ENCODE data around the gene TAF1B. TPM values are rescaled to one million over a fixed set of nuclear protein-coding genes. Genes with fewer than 3 reads are reported as not detected.

The TAF1B gene
- 14.0 and 14.5 TPM in 2 replicates for total RNA-seq

GRCh38 chr2:9843229-9844035 lies at the start of gene TAF1B:
Gene TAF1B (plus strand): TSS chr2:9843474. CDS start chr2:9843542, 68 bp downstream.

GRCh38 chr2:9951522-9952285 lies 108.4 kb downstream of the TAF1B start, which contains the start of gene GRHL1:
Gene GRHL1 (plus strand): TSS chr2:9951693. CDS start chr2:9951834, 141 bp downstream.

Other genes with a start within 250 kb of the TAF1B start
- gene YWHAQ, start 212.5 kb upstream of the TAF1B start, total RNA-seq: 353 and 380 TPM in 2 replicates
- gene GRHL1, start 108.2 kb downstream of the TAF1B start, total RNA-seq: 0.73 and 0.94 TPM in 2 replicates
- 8.7 and 10.7 TPM in 2 replicates for gene KLF11, start 200.1 kb downstream of the TAF1B start, total RNA-seq
- 1.3 TPM in 1 of 2 replicates, not detected in the other for gene CYS1, start 236.9 kb downstream of the TAF1B start, total RNA-seq